Heart right ventricle (tissue), 16 donors: ENCODE data around the gene ETS1. TPM values are rescaled to one million over a fixed set of nuclear protein-coding genes. Genes with fewer than 3 reads are reported as not detected.

Experiments
- ATAC-seq, 8 donors: fragments of 200-7000 bp; cut with Tn5 transposase; one replicate each; pipeline ENCODE4 v1.9.1; 2020; ENCODE audit warnings: mild to moderate bottlenecking in 8 of 8, moderate library complexity in 8 of 8, moderate number of reproducible peaks in 1 of 8
- DNase-seq, 2 donors: peaks; one replicate each; pipeline ENCODE4 v3.0.0-alpha.2; 2020
- H3K27ac ChIP-seq, 10 donors: fragments of 200-600 bp; sonication (generic) in 2 of 10; one replicate each; pipeline versions ENCODE4 v1.5.0 to v1.8.0; 2020 to 2022; ENCODE audit warnings: mild to moderate bottlenecking in 3 of 10
- H3K27me3 ChIP-seq, 7 donors: fragments of 200-600 bp; one replicate each; pipeline ENCODE4 v1.8.0; 2021 to 2022; ENCODE audit warnings: mild to moderate bottlenecking in 2 of 7
- H3K36me3 ChIP-seq, 9 donors: fragments of 200-600 bp; sonication (generic) in 1 of 9; one replicate each; pipeline versions ENCODE4 v1.5.0 to v1.8.0; 2020 to 2022; ENCODE audit warnings: mild to moderate bottlenecking in 2 of 9
- H3K4me1 ChIP-seq, 9 donors: fragments of 200-600 bp; sonication (generic) in 1 of 9; one replicate each; pipeline versions ENCODE4 v1.5.0 to v1.8.0; 2020 to 2022; ENCODE audit warnings: mild to moderate bottlenecking in 4 of 9
- H3K4me3 ChIP-seq, 10 donors: fragments of 200-600 bp; sonication (generic) in 2 of 10; one replicate each; pipeline versions ENCODE4 v1.5.0 to v1.8.0; 2020 to 2022; ENCODE audit warnings: mild to moderate bottlenecking in 7 of 10, moderate library complexity in 2 of 10
- H3K9me3 ChIP-seq, 11 donors: fragments of 200-600 bp in 10 of 11; sonication (generic) in 2 of 11; one replicate each; pipeline versions ENCODE4 v1.5.0 to v1.8.0; 2013 to 2022; ENCODE audit warnings: mild to moderate bottlenecking in 2 of 11, control low read depth in 1 of 11, moderate library complexity in 1 of 11
- WGBS, 2 donors: extraction: QIAGEN DNeasy Blood & Tissue Kit; methylation state at CpG; one replicate each; pipeline ENCODE4 v1.1.7; 2013; ENCODE audit warnings: inconsistent platforms in 1 of 2; 5-methylcytosine and 5-hydroxymethylcytosine counted together
- intact Hi-C, 10 donors: fragments of 100-400 bp; cut with DNase I; formaldehyde crosslinking; loops; one replicate each; pipeline versions ENCODE4 v1.11.1 to v1.14.2; 2022
- polyA plus RNA-seq, 2 donors: library from polyadenylated mRNA; stranded (reverse); fragments of 200-250 nt; gene quantifications; one replicate each; pipeline ENCODE4 v1.2.3, GENCODE V29; 2013
- total RNA-seq, 10 donors: library from RNA; stranded (reverse); fragmentation: NEBNext Ultra II Directional in 3 of 10; extraction: Animal tissue kit (Norgen Biotek cat#: 25700) in 3 of 10; gene quantifications; one replicate each; pipeline versions ENCODE4 v1.2.1 to v1.2.4, GENCODE V29; 2021 to 2023
- TF ChIP-seq, protein P1 (sequence below), 9 donors: fragments of 200-600 bp; sonication (generic) in 2 of 9; IDR thresholded peaks; one replicate each; pipeline versions ENCODE4 v1.5.0 to v1.8.0; 2021 to 2022; ENCODE audit warnings: antibody characterized with exemption in 9 of 9, mild to moderate bottlenecking in 5 of 9, moderate library complexity in 1 of 9
- donor health status: Arrhythmogenic right ventricular cardiomyopathy.
- donor health status: ischemic (EF 13 %, LVEDD 7.1; RV severe dilation, severe dysfunction).
- donor health status: healthy with polysubstance abuse.
- donor health status: DM: no; HTN: yes; CAD: no.
- donor health status: DM: no; HTN: no; CAD: no.
- donor health status: ischemic (EF 25% LVEDD 6.9; RV normal size, moderate dysfunction).
- donor health status: ischemic (EF 25% LVEDD 5.7; RV mildly dilated, moderate dysfunction).
- donor health status: healthy.
- donor health status: DM: yes; HTN: yes; CAD: no.
- donor health status: Ischemic cardiomyopathy.
- donor health status: ischemic (EF 35%, LVEDD 5.7; RV mildly dilated, moderate dysfunction).
- donor health status: nonischemic (EF 11% LVEDD 7.7; RV severe dilation, severe dysfunction).
- donor health status: DM: yes; HTN: yes; CAD: no.
- donor health status: PGD.
- donor health status: ischemic (EF 29% LVEDD 5.4; RV normal size, mild dysfunction).
- donor health status: nonischemic (EF 23%, LVEDD 6.1; RV moderate dilation, normal function).

The ETS1 gene
- total and polyA plus RNA-seq, 12 donors, result 21.3 to 93.4 (median 50.7) TPM

- WGBS, 2 donors, result 33% methylated on average over 8 of the region's 8 CpGs
- Histone ChIP-seq H3K36me3 (no peaks in the 10 kb centered on the region), H3K27ac (peak overlapping the region in 5 of 10 donors; percentile 1 to 50 (median 29)), H3K27me3 (no peaks in the 10 kb centered on the region), H3K9me3 (no peaks in the 10 kb centered on the region), H3K4me3 (no peak overlapping the region), H3K4me1 (peaks cover 0 to 85% (median 45%) of the 10 kb centered on the region in 9 donors)
- DNase-seq, result peak in 1 of 2 donors; percentile 34
- TF ChIP-seq, protein P1, sequence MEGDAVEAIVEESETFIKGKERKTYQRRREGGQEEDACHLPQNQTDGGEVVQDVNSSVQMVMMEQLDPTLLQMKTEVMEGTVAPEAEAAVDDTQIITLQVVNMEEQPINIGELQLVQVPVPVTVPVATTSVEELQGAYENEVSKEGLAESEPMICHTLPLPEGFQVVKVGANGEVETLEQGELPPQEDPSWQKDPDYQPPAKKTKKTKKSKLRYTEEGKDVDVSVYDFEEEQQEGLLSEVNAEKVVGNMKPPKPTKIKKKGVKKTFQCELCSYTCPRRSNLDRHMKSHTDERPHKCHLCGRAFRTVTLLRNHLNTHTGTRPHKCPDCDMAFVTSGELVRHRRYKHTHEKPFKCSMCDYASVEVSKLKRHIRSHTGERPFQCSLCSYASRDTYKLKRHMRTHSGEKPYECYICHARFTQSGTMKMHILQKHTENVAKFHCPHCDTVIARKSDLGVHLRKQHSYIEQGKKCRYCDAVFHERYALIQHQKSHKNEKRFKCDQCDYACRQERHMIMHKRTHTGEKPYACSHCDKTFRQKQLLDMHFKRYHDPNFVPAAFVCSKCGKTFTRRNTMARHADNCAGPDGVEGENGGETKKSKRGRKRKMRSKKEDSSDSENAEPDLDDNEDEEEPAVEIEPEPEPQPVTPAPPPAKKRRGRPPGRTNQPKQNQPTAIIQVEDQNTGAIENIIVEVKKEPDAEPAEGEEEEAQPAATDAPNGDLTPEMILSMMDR (IDR thresholded peaks at IDR 0.05), result no peak
- intact Hi-C loops, result loop anchor here in 2 of 10 donors (5.0 to 10.0 kb wide), 2 partner anchors 35 to 58 kb away; no protein-coding TSS in a partner anchor
- ATAC-seq, result peak; percentile 42 to 90 (median 67)
These were observed 4.6 kb downstream of the ETS1 start for GRCh38 chr11:128582496-128583366.

DNA sequence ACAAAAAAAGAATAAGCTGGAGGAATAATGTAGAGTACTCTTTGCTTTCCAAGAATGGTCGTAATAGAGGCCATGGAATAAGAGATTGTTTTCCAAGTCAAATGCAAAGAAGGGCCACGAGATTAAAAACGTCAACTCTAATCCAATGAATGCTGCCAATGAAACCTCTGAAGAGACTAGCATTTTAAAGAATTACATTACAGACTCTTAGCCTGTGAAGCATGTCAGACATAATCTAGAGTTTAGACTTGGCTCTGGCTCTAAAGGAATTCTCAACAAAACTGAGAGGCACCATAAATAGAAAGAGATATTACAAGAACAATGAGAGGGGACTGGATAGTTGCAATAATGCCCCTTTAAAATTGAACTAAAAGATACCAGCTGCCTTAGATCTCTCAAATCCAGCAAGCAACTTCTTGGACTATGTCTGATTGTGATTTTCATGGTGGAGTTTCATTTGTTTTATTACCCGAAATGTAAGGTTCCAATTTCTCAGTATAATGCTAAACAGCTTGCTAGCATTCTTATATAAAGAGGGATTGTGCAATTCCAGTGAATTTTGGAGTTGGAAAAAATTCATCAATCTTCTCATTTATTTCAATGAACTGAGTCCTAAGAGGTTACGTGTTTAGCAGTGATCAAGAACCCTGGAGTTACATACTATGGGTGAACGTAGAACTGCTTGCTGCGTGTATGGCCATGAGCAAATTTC lies 5.6 kb downstream of the ETS1 start:
- TF ChIP-seq, protein P1 (IDR thresholded peaks at IDR 0.05), result no peak
- WGBS, 2 donors, result 67 to 69% methylated on average over 7 of the region's 7 CpGs
- Histone ChIP-seq H3K9me3 (no peaks in the 10 kb centered on the region), H3K27me3 (no peaks in the 10 kb centered on the region), H3K4me3 (no peak overlapping the region), H3K27ac (peak overlapping the region in 5 of 10 donors; percentile 16 to 62 (median 50)), H3K36me3 (no peaks in the 10 kb centered on the region), H3K4me1 (peaks cover 1 to 90% (median 56%) of the 10 kb centered on the region in 9 donors)
- intact Hi-C loops, result loop anchor here in 2 of 10 donors (5.0 to 10.0 kb wide), 2 partner anchors 36 to 57 kb away; no protein-coding TSS in a partner anchor
- no peak for DNase-seq
- ATAC-seq, result no peak

DNA sequence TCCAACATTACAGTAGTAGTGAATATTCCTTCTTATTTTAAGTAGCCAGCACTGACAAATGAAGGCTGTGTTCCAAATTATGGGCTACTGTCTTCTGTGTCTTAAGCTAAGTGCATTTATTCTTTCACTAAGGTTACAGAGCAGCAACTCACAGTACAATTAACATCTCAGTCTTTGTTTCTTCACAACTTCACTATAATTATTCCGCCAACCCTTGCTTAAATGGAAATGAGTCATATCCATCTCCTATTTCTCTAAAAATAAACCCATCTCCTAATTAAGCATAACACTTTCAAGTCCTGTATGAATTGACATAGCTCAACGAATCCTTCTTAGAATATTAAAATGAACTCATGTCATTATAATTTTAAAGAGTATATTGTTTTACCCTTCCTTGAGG lies 6.7 kb downstream of the ETS1 start:
- no peaks in the 10 kb centered on the region for H3K9me3 ChIP-seq
- H3K4me1 ChIP-seq, result peaks cover 3 to 94% (median 66%) of the 10 kb centered on the region in 9 donors
- TF ChIP-seq, protein P1 (IDR thresholded peaks at IDR 0.05), result no peak
- H3K4me3 ChIP-seq, result no peak overlapping the region
- no peak for DNase-seq
- ATAC-seq, result peak in 3 of 8 donors; percentile 32 to 47 (median 40)
- peak overlapping the region in 6 of 10 donors; percentile 16 to 66 (median 51) for H3K27ac ChIP-seq
- no peaks in the 10 kb centered on the region for H3K36me3 ChIP-seq
- intact Hi-C loops, result loop anchor here in 2 of 10 donors (5.0 to 10.0 kb wide), 2 partner anchors 37 to 56 kb away; no protein-coding TSS in a partner anchor
- WGBS, 2 donors, result 56 to 61% methylated on average over 2 of the region's 2 CpGs
- H3K27me3 ChIP-seq, result no peaks in the 10 kb centered on the region
